GM18870 (cell line): ENCODE measurements around the gene OR52I2.

ENCODE experiments used
- ATAC-seq: cut with Tn5 transposase; IDR thresholded peaks from one replicate; pipeline ENCODE4 v1.9.1; 2021; ENCODE audit warnings: moderate library complexity; ENCODE audit not compliant: unreplicated experiment

The OR52I2 gene

DNA sequence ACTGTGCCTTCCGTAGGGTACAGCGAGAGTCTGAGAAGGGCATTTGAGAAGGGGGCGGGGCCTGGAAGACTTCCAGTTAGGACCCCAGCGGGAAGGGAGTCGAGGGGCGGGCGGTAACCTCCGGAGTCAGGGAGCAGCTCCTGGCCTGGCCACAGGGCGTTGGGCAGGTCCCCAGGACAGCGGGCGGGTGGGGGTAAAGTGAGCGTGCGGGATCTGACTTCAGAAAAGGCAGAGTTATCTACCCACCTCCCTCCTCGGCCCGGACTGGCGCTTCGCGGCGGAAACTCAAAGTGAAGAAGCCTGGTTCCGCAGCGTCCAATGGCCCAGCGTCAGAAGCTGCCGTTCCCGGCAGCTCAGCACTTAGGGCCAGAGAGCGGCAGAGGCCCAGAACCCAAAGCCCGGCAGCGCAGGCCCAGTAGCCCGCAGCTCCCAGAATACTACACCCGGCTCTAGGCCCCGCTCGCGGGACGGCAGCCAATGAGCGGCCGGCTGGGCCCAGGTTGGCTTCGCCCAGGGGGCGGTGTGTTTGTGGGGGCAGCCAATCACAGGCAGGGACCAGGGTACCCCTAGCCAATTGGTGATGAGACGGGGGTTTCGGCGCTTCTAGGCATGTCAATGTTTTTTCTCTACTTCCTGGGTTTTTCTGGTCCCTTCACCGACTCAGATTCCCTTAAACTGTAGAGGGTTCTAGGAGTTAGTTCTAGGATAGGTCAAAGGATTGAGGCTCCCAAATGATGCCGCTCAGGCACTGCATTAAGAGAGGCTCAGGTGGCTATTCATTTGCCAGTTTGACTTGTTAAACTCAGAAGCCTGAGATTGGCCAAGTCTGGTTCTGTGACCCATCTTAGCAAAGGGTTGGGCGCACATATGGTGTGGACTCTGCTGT lies 26.5 kb downstream of the OR52I2 start, which contains the start of gene TRIM68:
TSS of gene TRIM68 (minus strand) at position 451 of the 886 bp plus-strand sequence. CDS start 2,727 bp downstream, outside the sequence.
- peak; percentile 97 for ATAC-seq

DNA sequence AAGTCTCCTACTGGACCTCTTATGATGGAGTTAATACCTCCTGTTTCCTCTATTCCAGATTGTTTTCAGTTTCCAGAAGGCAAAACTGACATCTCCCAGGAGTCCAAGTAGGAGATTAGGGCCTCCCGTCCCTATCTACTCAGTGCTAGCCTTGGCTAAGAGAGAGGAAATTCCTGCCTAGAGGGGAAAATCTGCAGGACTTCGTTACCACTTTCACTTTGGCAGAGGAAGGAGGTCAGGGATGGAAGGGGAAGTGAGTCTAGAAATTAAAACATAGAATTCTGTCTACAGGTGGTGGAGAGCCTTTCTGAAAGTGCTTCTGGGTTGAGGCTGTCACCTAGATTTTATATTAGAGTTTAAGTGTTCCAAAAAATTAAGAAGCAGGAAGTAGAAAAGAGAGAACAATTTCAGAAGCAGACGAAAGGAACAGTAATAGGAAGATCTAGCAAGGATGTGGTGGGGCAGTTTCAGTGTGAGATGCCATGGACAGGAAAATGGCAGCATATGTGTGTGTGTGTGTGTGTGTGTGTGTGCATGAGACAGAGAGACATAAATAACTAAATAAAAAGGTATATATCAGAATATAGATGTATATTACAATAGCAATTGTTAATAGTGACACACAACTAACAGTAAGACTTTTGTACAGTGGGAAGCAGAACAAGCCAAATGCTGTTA lies 28.9 kb downstream of the OR52I2 start:
- no peak for ATAC-seq

DNA sequence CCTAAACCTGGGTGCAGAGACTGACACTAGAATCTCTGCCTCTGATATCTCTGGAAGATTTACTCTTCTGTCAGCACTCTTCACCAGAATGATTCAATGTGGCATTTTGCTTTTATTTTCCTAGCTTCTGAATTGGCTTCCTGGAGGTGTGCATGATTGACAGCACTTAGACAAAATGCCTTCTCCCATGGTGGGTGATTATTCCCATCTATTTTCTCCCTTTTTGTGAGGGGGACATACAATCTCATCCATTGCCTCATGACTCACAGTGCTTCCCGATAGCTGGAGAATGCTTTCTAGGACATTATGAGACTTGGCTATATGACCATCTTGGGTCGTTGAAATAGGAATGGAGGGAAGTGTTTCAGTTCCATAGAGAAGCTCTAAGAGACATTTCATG lies 30.4 kb downstream of the OR52I2 start:
- ATAC-seq, result no peak

DNA sequence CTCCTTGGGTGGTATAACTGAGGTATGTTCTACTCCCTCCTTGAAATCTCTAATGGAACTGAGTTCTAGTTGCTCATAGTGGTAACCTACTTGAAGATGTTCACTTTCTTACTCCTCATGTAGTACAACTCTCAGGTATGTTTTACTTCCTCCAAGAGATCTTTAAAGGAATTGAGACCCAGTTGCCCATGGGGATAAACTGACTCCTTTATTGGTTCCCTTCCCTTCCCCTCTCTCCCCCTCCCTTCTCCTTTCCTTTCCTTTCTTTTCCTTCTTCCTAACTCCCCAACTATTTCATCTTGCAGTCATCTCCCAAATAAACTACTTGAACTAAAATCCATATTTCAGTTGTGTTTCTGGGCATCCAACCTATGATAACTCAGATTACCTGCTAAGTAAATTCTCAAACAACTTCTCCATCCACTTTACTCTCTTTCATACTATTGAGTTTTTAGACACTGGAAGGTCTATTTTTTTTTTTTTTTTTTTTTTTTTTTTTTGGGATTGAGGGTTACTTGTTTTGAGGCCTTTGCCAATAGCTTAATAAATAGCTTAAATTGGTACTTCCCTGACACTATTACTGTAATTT lies 34.4 kb downstream of the OR52I2 start:
- ATAC-seq, result no peak

DNA sequence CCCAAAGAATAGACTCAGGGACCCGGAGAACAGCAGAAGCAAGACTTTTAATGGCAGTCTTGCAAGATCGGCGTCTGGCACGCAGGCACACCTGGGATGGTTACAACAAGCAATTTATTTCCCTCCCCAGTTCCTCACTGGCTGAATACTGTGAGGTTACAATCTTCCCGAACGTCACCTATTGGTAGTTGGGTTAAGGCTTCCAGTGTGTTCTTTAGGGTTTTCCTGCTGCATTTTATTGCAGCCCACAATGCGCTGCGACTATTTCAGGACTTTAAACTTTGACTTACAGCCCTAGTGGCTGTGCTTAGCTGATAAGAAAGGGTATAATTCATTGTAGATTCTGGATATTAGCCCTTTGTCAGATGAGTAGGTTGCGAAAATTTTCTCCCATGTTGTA lies 38.0 kb downstream of the OR52I2 start:
- ATAC-seq, result no peak

DNA sequence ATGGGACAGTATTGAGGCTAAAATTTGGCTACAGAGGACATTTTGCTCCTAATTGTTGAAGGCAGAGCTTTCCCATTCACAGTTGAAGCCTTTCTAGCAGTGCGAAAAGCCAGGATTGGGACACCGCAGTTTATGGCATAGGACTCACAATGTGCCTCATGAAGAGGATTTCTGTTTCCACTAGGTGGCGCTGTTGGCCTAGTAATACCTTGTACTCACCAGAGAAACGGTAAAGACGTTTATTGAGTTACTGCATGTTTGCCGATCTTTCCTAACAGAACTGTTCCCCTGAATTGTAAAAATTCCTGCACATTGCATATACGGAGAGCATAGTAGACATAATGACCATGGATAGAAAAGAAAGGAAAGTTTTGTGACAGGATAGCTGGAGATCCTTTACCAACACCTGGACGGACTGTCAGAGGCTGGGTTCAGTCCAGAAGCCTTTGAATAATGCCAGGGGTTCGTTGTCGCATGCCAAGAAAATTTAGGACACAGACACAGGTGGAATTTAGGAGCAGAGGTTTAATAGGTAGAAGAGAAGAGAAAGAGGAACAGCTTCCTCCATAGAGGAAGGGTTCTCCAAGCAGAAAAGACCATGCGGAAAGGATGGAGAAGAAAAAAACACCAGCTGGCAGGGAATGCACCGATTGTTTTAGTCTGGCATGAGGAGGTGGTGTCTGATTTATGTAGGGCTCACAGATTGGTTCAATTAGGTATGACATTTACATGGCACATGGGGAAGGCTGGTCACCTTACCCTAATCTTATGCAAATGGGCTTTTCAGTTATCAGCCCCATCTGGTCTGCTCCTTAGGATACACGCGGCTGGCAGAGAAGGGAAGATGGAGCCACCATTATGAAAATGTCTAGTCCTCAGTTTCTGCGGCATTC lies 44.9 kb downstream of the OR52I2 start:
- ATAC-seq, result peak; percentile 69

DNA sequence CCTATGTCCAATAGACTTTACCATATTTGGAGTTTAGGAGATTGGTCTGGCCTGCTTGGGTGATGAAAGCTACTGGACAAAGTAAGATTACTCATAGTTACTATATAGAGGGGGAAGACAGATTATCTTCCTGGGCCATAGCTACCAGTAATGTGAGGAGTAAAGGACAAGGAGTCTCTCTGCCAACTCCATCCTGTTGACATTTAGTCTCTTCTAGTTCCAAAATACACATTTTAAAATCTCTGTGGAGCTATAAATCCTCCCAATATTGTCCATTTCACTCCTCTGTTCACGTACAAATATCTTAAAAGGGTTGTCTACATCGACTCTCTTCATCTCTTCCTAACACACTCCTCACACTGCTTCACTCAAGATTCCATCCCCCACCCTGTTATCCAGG lies 54.6 kb downstream of the OR52I2 start:
- no peak for ATAC-seq

DNA sequence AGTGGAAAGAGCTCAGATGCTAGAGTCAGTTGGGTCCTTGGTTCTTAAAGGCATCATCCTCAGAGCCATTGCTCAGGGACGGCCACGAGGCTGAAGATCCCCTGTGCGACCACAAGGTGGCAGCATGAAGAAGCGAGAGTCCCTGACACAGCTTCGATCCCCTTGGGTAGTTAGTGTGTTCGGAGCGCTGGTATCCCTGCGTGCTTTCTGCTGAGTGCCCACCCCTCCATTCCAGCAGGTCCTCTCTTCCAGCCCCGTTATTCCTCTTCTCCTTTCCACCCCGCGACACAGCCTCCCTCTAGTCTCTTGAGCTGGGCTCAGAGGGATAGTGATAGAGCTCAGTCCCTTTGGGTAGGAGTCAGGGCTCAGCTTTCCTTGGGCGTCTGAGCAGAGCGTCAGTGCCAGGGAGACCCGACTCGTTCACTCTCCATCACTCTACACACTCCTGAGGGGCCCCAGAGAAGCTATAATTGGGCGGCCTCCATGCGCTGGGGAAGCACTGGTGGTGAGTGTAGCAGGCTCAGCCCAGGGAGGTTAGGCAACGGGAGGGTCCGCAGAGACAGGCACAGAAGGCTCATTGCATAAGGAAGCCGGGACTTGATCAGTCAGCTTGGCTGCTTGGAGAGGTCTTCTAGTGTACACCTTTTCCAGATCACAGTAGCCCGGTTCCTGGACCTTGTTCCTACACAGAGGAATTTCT lies 55.6 kb downstream of the OR52I2 start, which contains the start of gene OR51D1:
TSS of gene OR51D1 (plus strand) at position 516 of the 700 bp plus-strand sequence. CDS start 2,314 bp downstream, outside the sequence.
- peak; percentile 93 for ATAC-seq

DNA sequence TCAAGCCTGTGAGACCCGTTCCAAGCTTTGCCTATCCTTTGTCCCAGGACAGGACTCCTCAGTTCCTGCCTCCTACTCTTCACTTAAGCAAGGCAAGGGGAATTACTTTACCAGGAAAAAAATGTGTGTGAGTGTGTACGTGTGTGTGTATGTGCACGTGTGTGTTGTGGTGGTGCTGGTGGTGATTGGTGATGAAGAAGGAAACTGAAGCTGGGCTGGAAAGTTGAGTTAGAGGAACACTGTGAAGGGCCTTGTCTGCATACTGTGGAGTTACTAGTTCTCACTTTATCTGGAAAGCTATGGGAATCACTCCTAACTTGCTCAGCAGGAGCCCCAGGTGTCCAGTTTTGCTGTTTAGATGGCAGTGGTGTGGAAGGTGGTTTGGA lies 56.1 kb downstream of the OR52I2 start:
- no peak for ATAC-seq

DNA sequence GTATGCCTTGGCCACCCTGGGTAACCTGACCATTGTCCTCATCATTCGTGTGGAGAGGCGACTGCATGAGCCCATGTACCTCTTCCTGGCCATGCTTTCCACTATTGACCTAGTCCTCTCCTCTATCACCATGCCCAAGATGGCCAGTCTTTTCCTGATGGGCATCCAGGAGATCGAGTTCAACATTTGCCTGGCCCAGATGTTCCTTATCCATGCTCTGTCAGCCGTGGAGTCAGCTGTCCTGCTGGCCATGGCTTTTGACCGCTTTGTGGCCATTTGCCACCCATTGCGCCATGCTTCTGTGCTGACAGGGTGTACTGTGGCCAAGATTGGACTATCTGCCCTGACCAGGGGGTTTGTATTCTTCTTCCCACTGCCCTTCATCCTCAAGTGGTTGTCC lies 58.4 kb downstream of the OR52I2 start:
- no peak for ATAC-seq

DNA sequence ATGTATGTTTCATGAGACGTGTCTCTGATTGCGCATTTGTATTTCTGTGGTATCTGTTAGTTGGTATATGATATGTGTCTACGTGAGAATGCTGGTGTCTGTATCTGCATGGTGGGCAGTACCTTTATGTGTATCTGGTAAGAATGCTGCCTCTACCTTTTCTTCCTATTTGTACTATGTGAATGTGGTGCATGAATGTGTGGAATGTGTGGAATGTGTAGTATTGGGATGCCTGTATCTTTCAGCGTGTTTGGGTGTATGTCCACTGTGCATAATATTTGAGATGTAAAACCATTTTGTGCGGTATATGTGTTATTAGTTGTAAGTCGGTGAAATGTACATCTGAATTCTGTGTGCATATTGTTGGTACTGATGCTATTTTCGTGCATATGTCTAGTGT lies 60.0 kb downstream of the OR52I2 start:
- no peak for ATAC-seq

DNA sequence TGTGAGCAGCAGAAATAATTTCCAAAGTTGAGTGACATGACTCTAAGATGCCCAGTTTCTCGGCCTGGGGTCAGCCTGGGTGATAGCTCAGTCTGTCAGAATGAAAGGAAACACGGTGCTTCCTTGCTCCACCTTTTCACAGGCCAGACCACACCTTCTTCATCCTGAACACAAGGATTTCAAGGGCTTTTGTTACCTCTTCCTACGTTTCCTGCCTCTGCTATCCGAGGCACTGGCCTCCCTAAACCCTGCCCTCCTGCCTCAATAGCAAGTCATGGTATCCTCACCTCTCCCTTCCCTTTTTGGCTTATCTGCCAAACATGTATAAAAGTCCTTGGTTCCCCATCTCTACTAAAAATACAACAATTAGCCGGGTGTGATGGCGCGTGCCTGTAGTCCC lies 60.5 kb downstream of the OR52I2 start:
- no peak for ATAC-seq
